ENCODE measurements around the gene TRIB2. TPM values are rescaled to one million over a fixed set of nuclear protein-coding genes. Genes with fewer than 3 reads are reported as not detected.

TRIB2 gene
- total and polyA plus RNA-seq, 2 donors (not counting 3 experiments of a cell fraction or from before 2014, with no cell fraction given): 15.8 to 20.5 TPM

DNA sequence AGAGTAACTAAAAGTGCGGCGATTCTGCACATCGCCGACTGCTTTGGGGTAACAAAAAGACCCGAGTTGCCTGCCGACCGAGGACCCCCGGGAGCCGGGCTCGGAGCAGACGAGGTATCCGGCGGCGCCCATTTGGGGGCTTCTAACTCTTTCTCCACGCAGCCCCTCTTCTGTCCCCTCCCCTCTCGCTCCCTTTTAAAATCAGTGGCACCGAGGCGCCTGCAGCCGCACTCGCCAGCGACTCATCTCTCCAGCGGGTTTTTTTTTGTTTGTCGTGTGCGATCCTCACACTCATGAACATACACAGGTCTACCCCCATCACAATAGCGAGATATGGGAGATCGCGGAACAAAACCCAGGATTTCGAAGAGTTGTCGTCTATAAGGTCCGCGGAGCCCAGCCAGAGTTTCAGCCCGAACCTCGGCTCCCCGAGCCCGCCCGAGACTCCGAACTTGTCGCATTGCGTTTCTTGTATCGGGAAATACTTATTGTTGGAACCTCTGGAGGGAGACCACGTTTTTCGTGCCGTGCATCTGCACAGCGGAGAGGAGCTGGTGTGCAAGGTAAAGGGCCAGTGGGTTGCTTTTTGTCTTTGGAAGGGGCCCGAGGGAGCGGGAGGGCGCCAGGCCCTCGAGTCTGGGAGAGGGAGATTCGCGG, 1.4 kb downstream of the TRIB2 start:
- CTCF ChIA-PET: interaction anchor here (0.6 to 4.2 kb wide), 32 partner anchors 16 to 888 kb away, joined by 3 to 172 read pairs (median 8); no protein-coding TSS in a partner anchor
- H4K20me1 ChIP-seq (replicated peaks; ENCODE audit: control insufficient read depth, extremely low read depth, insufficient read depth, low read length): no peaks in the 10 kb centered on the region
- peak overlapping the region; percentile 74 for H2AFZ ChIP-seq (ENCODE audit: low read depth, low read length)
- no peaks in the 10 kb centered on the region for H3K9me3 ChIP-seq (replicated peaks; ENCODE audit: control insufficient read depth, insufficient read depth, low read length)
- H3K79me2 ChIP-seq (ENCODE audit: control insufficient read depth, insufficient read depth, low read length): no peaks in the 10 kb centered on the region
- DNase-seq (ENCODE audit: low read depth, low spot score) (peak; percentile 63), FAIRE-seq (peak; percentile 21)
- H3K9ac ChIP-seq (replicated peaks; ENCODE audit: extremely low read depth, insufficient read depth, low read length): peak overlapping the region; percentile 95
- intact Hi-C loops (cut with micrococcal nuclease) (loop anchor here (1.0 to 5.0 kb wide), 11 partner anchors 41 to 711 kb away; no protein-coding TSS in a partner anchor), dilution Hi-C loops (cut with MboI; ENCODE audit: extremely low pct_ligation_motif_present, low sequenced_read_pairs) (loop anchor here (25.0 kb wide), 1 partner anchor 156 kb away; no protein-coding TSS in a partner anchor)
- peak overlapping the region; percentile 78 for H3K4me2 ChIP-seq (ENCODE audit: insufficient read depth, low read length)
- POLR2A ChIA-PET: interaction anchor here (0.9 to 1.9 kb wide), 4 partner anchors 8 to 889 kb away, joined by 3 to 7 read pairs (median 4); no protein-coding TSS in a partner anchor
- BruUV-seq (replicated peaks): no TSS peak
- peak overlapping the region; percentile 80 to 95 (median 82) for H3K4me3 ChIP-seq (replicated peaks in 1 of 3; ENCODE audit: insufficient read depth in 1 of 3, low read depth in 1 of 3, low read length in 3 of 3)
- no peaks in the 10 kb centered on the region for H3K27me3 ChIP-seq (ENCODE audit: control insufficient read depth in 2 of 2, insufficient read depth in 2 of 2, low read length in 2 of 2)
- no peaks in the 10 kb centered on the region for H3K36me3 ChIP-seq (ENCODE audit: control insufficient read depth in 2 of 2, extremely low read depth in 1 of 2, insufficient read depth in 2 of 2, low read length in 2 of 2)
- peaks cover 30% of the 10 kb centered on the region for H3K4me1 ChIP-seq (ENCODE audit: control insufficient read depth, extremely low read depth, insufficient read depth, low read length)
- TF ChIP-seq, protein P1, sequence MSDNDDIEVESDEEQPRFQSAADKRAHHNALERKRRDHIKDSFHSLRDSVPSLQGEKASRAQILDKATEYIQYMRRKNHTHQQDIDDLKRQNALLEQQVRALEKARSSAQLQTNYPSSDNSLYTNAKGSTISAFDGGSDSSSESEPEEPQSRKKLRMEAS (IDR thresholded peaks at IDR 0.05; ENCODE audit: insufficient read depth, insufficient read length): no peak
- H3K27ac ChIP-seq (ENCODE audit: insufficient read depth, low read depth, low read length): peak overlapping the region; percentile 39
- no peaks in the 10 kb centered on the region for H3K9me1 ChIP-seq (replicated peaks; ENCODE audit: control insufficient read depth, extremely low read depth, insufficient read depth, low read length)

DNA sequence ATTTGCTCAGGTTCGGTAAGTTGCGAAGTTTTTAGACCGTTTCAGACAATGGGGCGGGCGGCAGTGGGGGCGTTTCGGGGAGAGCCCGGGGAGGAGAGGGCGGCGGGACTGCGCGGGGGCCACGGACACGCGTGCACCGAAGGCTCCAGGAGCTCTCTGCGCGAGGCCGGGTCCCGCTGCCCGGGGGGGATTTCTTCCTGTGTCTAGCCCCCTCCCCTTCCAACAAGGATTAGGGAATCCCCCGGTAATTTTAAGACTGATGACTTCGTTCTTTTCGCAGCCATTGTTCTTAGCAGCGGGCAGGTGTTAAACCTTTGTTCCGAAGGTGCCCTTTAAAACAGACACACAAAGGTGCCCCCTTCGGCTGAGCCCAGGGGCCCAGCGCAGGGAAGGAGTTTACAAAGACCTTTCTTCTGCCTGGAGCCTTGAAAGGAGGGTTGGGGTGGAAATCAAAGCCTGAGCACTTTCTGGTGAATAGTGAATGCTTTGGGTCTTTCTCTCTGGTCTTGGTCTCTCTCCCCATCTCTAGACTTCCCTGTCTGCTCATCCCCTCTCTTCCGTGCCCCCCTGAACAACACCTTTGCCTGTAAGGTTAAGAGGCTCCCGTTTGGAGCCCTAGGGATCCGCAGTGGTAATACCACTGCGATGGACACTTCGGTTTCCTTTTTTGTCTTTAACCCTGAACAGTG, 2.1 kb downstream of the TRIB2 start:
- BruUV-seq (replicated peaks): no TSS peak
- H3K9me1 ChIP-seq (replicated peaks; ENCODE audit: control insufficient read depth, extremely low read depth, insufficient read depth, low read length): no peaks in the 10 kb centered on the region
- peak overlapping the region; percentile 39 for H3K27ac ChIP-seq (ENCODE audit: insufficient read depth, low read depth, low read length)
- CTCF ChIA-PET: interaction anchor here (0.7 to 4.2 kb wide), 11 partner anchors 17 to 303 kb away, joined by 3 to 172 read pairs (median 9); no protein-coding TSS in a partner anchor
- dilution Hi-C loops (cut with MboI; ENCODE audit: extremely low pct_ligation_motif_present, low sequenced_read_pairs) (loop anchor here (25.0 kb wide), 1 partner anchor 157 kb away; no protein-coding TSS in a partner anchor), intact Hi-C loops (cut with micrococcal nuclease) (loop anchor here (1.0 to 5.0 kb wide), 12 partner anchors 40 to 712 kb away; no protein-coding TSS in a partner anchor)
- H3K27me3 ChIP-seq (ENCODE audit: control insufficient read depth in 2 of 2, insufficient read depth in 2 of 2, low read length in 2 of 2): no peaks in the 10 kb centered on the region
- no peak for FAIRE-seq
- H3K9ac ChIP-seq (replicated peaks; ENCODE audit: extremely low read depth, insufficient read depth, low read length): peak overlapping the region; percentile 95
- H4K20me1 ChIP-seq (replicated peaks; ENCODE audit: control insufficient read depth, extremely low read depth, insufficient read depth, low read length): no peaks in the 10 kb centered on the region
- peak; percentile 30 for DNase-seq (ENCODE audit: low read depth, low spot score)
- H3K4me1 ChIP-seq (ENCODE audit: control insufficient read depth, extremely low read depth, insufficient read depth, low read length): peaks cover 30% of the 10 kb centered on the region
- TF ChIP-seq POLR2A (IDR thresholded peaks at IDR 0.05; ENCODE audit: low read depth, low read length): no peak
- TF ChIP-seq, protein P2, sequence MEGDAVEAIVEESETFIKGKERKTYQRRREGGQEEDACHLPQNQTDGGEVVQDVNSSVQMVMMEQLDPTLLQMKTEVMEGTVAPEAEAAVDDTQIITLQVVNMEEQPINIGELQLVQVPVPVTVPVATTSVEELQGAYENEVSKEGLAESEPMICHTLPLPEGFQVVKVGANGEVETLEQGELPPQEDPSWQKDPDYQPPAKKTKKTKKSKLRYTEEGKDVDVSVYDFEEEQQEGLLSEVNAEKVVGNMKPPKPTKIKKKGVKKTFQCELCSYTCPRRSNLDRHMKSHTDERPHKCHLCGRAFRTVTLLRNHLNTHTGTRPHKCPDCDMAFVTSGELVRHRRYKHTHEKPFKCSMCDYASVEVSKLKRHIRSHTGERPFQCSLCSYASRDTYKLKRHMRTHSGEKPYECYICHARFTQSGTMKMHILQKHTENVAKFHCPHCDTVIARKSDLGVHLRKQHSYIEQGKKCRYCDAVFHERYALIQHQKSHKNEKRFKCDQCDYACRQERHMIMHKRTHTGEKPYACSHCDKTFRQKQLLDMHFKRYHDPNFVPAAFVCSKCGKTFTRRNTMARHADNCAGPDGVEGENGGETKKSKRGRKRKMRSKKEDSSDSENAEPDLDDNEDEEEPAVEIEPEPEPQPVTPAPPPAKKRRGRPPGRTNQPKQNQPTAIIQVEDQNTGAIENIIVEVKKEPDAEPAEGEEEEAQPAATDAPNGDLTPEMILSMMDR (IDR thresholded peaks at IDR 0.05; ENCODE audit: extremely low read depth in 1 of 2, insufficient read depth in 1 of 2, low read depth in 1 of 2, low read length in 2 of 2): no peak
- TF ChIP-seq FOS (IDR thresholded peaks at IDR 0.05; ENCODE audit: borderline replicate concordance, insufficient read depth, low read length): no peak
- TF ChIP-seq GATA2 (IDR thresholded peaks at IDR 0.05; ENCODE audit: insufficient read depth, insufficient read length, low read depth, low read length): no peak
- TF ChIP-seq MYC (IDR thresholded peaks at IDR 0.05; ENCODE audit: low read depth, low read length): no peak
- no peak for TF ChIP-seq EZH2 (IDR thresholded peaks at IDR 0.05; ENCODE audit: borderline replicate concordance, low read depth, low read length, severe bottlenecking)
- no peaks in the 10 kb centered on the region for H3K9me3 ChIP-seq (replicated peaks; ENCODE audit: control insufficient read depth, insufficient read depth, low read length)
- H3K79me2 ChIP-seq (ENCODE audit: control insufficient read depth, insufficient read depth, low read length): no peaks in the 10 kb centered on the region
- H2AFZ ChIP-seq (ENCODE audit: low read depth, low read length): peak overlapping the region; percentile 74
- POLR2A ChIA-PET: no interaction called here
- no peaks in the 10 kb centered on the region for H3K36me3 ChIP-seq (ENCODE audit: control insufficient read depth in 2 of 2, extremely low read depth in 1 of 2, insufficient read depth in 2 of 2, low read length in 2 of 2)
- peak overlapping the region; percentile 78 for H3K4me2 ChIP-seq (ENCODE audit: insufficient read depth, low read length)
- peak overlapping the region; percentile 80 to 95 (median 82) for H3K4me3 ChIP-seq (replicated peaks in 1 of 3; ENCODE audit: insufficient read depth in 1 of 3, low read depth in 1 of 3, low read length in 3 of 3)
